ENCODE data around the gene COX17.
A peak's percentile ranks its signal among the peaks of the same experiment; 100 is the strongest.

The COX17 gene

DNA sequence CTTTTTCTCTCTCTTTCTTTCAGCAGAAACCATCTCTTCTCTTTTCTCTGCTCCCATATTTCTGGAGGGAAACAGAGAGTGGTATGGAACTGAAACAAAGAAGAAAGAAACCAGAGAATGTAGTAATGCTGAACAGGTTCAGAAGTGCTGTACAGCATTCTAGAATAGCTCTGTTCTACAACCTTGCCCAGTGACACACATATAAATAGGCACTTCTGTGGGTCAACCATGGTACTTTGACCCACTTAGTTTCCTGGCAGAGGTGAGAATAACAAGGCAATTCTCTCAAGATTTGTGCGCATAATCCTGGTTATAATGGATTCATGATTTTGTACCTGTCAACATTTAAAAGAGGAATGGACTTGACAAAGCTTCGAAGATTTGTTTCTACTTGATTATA, 37.9 kb upstream of the COX17 start:
- no peaks in the 10 kb centered on the region for H3K4me1 ChIP-seq
- H3K4me3 ChIP-seq, result no peak overlapping the region
- DNase-seq, result no peak
- no peaks in the 10 kb centered on the region for H3K9me3 ChIP-seq
- TF ChIP-seq, protein P1, sequence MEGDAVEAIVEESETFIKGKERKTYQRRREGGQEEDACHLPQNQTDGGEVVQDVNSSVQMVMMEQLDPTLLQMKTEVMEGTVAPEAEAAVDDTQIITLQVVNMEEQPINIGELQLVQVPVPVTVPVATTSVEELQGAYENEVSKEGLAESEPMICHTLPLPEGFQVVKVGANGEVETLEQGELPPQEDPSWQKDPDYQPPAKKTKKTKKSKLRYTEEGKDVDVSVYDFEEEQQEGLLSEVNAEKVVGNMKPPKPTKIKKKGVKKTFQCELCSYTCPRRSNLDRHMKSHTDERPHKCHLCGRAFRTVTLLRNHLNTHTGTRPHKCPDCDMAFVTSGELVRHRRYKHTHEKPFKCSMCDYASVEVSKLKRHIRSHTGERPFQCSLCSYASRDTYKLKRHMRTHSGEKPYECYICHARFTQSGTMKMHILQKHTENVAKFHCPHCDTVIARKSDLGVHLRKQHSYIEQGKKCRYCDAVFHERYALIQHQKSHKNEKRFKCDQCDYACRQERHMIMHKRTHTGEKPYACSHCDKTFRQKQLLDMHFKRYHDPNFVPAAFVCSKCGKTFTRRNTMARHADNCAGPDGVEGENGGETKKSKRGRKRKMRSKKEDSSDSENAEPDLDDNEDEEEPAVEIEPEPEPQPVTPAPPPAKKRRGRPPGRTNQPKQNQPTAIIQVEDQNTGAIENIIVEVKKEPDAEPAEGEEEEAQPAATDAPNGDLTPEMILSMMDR (IDR thresholded peaks at IDR 0.05), result no peak
- intact Hi-C loops (cut with DNase I; ENCODE audit: low total_unique reads), result no loop called here
- H3K27ac ChIP-seq, result no peak overlapping the region
- H3K27me3 ChIP-seq, result no peaks in the 10 kb centered on the region
- peaks cover 0 to 35% (median 4%) of the 10 kb centered on the region in 3 donors for H3K36me3 ChIP-seq

DNA sequence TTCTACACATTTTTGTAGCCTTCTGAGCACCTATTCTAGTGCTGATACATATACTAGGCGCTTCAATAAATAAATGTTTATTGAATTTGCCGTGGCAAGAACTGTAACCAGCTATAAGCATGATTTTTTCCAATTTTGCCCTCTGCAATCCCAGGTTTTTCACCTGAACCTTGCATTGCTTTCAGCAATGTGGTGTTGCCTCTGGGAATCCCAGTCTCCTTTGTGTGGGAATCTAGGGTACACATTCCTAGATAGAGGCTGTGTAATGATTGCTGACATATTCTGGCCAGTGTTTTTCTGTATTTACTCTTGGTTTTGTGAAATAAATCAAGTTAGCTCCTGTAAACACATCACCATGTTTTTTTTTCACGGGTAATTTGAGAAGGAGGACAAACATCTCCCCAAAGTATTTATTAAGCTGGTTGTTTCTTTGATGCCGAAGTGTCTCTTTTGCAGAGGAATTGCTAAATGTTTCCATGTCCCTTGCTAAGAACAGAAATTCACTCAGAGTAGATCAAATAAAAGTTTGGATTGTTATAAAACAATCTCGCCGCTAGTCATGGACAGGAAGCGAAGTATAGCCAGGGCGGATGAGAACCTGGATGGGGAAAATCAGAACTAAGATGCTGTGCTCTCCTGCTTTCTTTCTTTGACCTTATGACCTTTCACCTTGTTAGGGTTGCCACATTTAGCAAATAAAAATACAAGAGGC, 26.8 kb upstream of the COX17 start:
- Histone ChIP-seq H3K4me1 (peaks cover 0 to 18% (median 7%) of the 10 kb centered on the region in 4 donors), H3K27ac (peak overlapping the region in 1 of 2 donors; percentile 58), H3K27me3 (no peaks in the 10 kb centered on the region), H3K4me3 (peak overlapping the region; percentile 53 to 64), H3K36me3 (peaks cover 0 to 12% (median 0%) of the 10 kb centered on the region in 3 donors), H3K9me3 (no peaks in the 10 kb centered on the region)
- DNase-seq, result no peak
- TF ChIP-seq, protein P1 (IDR thresholded peaks at IDR 0.05), result no peak
- intact Hi-C loops (cut with DNase I; ENCODE audit: low total_unique reads), result loop anchor here (5.0 kb wide), 1 partner anchor 207 kb away; the partner anchor contains the start of gene TIMMDC1

DNA sequence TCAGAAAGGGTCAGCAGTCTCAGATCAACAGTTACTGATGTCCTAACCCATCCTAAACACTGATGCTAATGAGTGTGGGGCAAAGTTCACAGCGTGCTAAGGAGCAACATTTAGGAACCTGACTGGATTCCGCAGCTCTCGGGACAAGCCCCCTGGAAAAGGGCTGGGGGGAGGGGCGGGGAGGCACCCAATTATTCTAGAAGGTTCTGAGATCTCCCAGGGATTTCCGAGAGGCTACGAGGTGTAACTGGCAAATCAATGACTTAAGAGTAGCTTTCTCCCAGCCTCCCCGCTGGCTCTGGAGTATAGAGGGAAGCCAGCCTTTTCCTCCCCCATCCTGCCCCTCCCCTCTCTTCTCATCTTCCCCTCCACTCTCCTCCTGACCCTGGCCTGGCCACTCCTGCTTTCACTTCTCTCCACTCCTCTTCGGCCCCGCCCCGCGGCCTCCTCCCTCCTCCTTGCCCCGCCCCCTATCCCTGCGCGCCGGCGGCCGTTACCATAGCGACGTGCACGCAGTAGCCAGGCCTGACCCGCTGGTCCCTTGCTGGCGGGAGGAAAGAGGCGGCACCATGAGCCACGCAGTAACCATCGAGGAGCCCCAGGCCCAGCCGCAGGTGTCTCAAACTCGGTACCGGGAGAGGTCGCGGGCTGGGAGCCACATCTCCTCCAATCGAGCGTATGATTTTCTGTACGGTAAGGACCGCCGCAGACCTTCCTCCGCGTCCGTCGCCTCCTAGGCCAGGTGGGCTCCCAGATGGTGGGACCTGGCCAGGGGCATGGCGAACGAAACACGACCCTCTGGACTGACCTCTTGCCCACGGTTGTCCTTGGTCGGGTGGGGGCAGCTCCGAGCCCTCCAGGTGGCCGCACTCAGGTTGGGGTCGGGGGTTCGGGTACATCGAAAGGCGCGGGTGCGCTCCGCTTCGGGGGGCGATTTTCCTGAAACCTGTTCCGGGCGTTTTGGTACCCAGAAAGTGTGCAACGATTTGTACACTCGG, 25.6 kb upstream of the COX17 start, which contains the start of gene CFAP91:
TSS of gene CFAP91 (plus strand) at position 493 of the 998 bp plus-strand sequence. CDS start at position 570, 77 bp downstream.
- peak within 1 kb of the TSS; percentile 49 to 58 for H3K27ac ChIP-seq
- TF ChIP-seq, protein P1 (IDR thresholded peaks at IDR 0.05), result no peak
- H3K4me1 ChIP-seq, result peaks cover 0 to 18% (median 7%) of the 10 kb centered on the region in 4 donors
- intact Hi-C loops (cut with DNase I; ENCODE audit: low total_unique reads), result loop anchor here (5.0 kb wide), 1 partner anchor 206 kb away; the partner anchor contains the start of gene TIMMDC1
- no peaks in the 10 kb centered on the region for H3K9me3 ChIP-seq
- no peaks in the 10 kb centered on the region for H3K27me3 ChIP-seq
- DNase-seq, result peak; percentile 98
- peak within 1 kb of the TSS; percentile 53 to 64 for H3K4me3 ChIP-seq
- H3K36me3 ChIP-seq, result peaks cover 0 to 5% (median 0%) of the 10 kb centered on the region in 3 donors

DNA sequence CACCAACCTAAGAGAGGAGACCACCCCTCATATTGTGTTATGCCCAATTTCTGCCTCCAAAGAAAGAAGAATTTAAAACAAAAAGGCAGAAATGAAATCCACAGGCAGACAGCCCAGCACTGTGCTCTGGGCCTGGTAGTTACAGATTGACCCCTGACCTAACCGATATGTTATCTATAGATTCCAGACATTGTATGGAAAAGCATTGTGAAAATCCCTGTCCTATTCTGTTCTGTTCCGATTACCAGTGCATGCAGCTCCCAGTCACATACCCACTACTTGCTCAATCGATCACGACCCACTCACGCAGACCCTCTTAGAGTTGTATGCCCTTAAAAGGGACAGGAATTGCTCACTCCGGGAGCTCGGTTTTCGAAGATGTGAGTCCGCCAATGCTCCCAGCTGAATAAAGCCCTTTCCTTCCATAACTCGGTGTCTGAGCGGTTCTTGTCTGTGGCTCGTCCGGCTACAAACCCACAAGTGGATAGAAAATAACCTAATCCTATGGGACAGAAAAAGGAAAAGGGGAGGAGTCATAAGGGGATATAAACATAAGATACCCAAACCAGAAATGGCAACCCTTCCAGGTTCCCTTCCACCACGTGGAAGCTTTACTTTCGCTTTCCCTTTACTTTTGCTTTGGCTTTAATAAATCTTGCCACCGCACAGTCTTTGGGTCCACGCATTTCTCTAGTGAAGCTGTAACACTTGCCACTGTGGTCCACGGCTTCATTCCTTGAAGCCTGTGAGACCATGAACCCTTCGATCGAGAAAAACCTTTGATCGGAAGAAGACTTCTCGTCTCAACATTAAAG, 23.9 kb upstream of the COX17 start:
- Histone ChIP-seq H3K9me3 (no peaks in the 10 kb centered on the region), H3K4me3 (no peak overlapping the region), H3K4me1 (peaks cover 0 to 18% (median 7%) of the 10 kb centered on the region in 4 donors), H3K36me3 (no peaks in the 10 kb centered on the region), H3K27me3 (no peaks in the 10 kb centered on the region), H3K27ac (no peak overlapping the region)
- no peak for DNase-seq
- intact Hi-C loops (cut with DNase I; ENCODE audit: low total_unique reads), result loop anchor here (5.0 kb wide), 1 partner anchor 204 kb away; the partner anchor contains the start of gene TIMMDC1
- TF ChIP-seq, protein P1 (IDR thresholded peaks at IDR 0.05), result no peak
